Epithelial cell of prostate (primary cell): Measurements from ENCODE around the gene CFAP91.

Experiments
- DNase-seq: peaks from one replicate; pipeline ENCODE4 v3.0.0-alpha.2; 2011; ENCODE audit warnings: low read depth, low spot score
- H3K27ac ChIP-seq: fragments of 450-650 bp; 2 replicates; pipeline ENCODE4 v1.5.1; 2017; ENCODE audit warnings: mild to moderate bottlenecking

The CFAP91 gene

GRCh38 chr3:119733812-119734211 lies 31.0 kb downstream of the CFAP91 start:
- no peak for DNase-seq

GRCh38 chr3:119738741-119739140 lies 35.9 kb downstream of the CFAP91 start:
- H3K27ac ChIP-seq, result no peak overlapping the region
- no peak for DNase-seq

More at GRCh38 chr3:119733812-119734211, 31.0 kb downstream of the CFAP91 start:
- H3K27ac ChIP-seq, result no peak overlapping the region

- no peak overlapping the region for H3K27ac ChIP-seq
- DNase-seq, result no peak
Measured at GRCh38 chr3:119741657-119742590, 39.1 kb downstream of the CFAP91 start.

GRCh38 chr3:119743921-119744320 lies 41.1 kb downstream of the CFAP91 start:
- no peak for DNase-seq
- no peak overlapping the region for H3K27ac ChIP-seq

- no peak for DNase-seq
Measured at GRCh38 chr3:119745942-119746341, 43.1 kb downstream of the CFAP91 start.

GRCh38 chr3:119746423-119746822 lies 43.6 kb downstream of the CFAP91 start:
- no peak for DNase-seq
- H3K27ac ChIP-seq, result no peak overlapping the region

More at GRCh38 chr3:119745942-119746341, 43.1 kb downstream of the CFAP91 start:
- no peak overlapping the region for H3K27ac ChIP-seq

GRCh38 chr3:119747357-119747756 lies 44.5 kb downstream of the CFAP91 start:
- no peak overlapping the region for H3K27ac ChIP-seq
- DNase-seq, result no peak

GRCh38 chr3:119748991-119749390 lies 46.2 kb downstream of the CFAP91 start:
- no peak overlapping the region for H3K27ac ChIP-seq
- DNase-seq, result no peak

GRCh38 chr3:119751423-119751822 lies 48.6 kb downstream of the CFAP91 start:
- no peak overlapping the region for H3K27ac ChIP-seq
- DNase-seq, result no peak
